NCI-H82 (cell line): Measurements from ENCODE around the gene BRF1.
"Not testable (repeated sequence)": the region's sequence is repeated elsewhere in the genome, so short reads cannot be mapped to it uniquely, and the experiment has no call there.

Source experiments
- DNase-seq: peaks from one replicate; lab custom pipeline; 2025; lab: John Stamatoyannopoulos, UW

BRF1 gene

DNA sequence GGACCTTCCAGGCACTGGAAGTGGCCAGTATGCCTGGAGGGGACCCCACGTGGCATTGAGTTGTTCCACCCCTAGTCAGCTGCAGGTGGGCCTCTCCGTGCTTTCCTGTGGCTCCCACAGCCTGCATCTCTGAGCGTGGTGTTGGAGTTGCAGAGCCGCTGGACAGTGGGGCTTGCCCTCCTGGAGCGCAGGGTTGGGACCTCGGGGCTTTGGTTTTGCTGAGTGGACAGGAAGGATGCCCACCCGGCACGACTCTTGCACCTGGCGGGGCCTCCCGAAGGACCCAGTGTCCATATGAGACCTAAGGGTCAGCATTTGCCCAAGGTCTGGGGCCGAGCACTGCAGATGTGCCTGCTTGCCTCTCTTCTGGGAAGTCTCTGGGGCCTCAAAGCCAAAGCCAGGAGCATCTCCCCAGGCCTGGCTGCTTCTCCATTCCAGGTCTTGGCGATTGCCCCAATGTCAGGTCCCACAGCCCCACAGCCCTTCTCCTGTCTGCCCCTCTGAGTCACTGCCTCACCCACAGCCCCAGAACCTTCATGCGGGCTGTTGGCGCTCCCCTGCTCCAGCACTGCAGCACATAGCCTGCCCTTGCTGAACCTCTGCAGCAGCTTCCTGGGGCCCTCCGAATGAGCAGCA lies 15.3 kb upstream of the BRF1 start:
- no peak for DNase-seq

DNA sequence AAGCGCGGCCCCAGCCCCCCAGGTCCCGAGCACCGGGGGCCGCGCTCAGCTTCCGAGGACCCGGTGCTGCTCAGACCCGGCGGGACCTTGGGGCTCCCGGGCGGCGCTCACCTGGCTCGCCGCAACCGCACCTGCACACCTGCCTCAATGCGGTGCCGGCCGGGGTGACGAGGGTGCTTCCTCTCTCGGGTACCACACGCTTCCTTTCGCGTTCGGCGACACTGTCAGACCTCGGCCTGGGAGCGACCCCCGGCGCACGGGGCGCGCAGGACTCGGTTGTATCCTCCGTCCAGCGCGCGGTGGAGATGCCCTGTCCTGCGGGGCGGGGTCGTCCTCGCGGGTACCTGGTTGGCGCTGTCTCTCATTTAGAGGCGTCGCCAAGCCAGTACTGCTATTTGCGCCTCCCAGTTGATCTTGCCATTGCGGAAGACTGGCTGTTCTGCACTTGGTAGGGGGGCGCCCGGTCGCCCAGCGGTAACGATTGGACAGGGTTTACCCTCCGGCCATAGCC lies 14.5 kb upstream of the BRF1 start:
- DNase-seq: peak; percentile 14

DNA sequence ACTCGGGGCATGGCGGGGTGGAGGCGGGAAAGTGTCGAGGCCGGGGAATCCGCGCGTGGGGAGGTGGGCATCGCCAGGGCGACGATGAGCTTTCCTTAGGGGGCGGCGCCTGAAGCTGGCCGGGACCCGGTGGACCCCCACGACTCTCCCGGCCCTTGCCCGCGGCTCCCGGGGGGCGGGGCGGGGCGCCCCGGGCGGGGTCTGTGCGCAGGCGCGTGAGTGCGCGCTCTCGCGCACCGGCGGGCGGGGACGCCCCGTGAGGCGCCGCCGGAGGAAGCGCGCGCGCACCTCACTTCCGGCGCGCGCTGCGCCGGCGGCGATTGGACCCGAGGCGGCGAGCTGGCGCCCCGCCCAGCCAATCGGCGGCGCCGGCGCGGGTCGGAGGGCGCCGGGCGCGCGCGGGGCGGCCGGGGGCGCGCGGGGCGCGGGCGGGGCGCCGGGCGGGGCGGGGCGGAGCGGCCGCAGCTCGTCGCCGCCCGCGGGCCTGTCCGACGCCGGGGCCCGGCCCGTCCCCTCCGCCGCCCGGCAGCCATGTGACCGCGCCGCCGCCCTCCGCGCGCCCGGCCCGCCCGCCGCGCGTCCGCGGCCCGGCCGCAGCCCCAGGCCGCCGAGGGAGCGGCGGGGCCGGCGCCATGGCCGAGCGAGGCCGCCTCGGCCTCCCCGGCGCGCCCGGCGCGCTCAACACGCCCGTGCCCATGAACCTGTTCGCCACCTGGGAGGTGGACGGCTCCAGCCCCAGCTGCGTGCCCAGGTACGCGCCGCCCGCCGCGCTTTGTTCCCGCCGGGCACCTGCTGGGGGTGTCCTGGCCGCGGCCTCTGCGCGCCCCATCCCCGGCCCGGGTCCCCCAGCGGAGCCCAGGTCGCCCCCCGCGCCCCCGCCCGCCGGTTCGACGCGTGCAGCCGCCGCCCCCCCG lies 13.7 kb upstream of the BRF1 start, which contains the start of gene PACS2:
Gene PACS2, plus strand, starts transcription at position 462 of the 914 bp plus-strand sequence. Its CDS starts 171 bp downstream, at position 633.
- peak; percentile 85 for DNase-seq

DNA sequence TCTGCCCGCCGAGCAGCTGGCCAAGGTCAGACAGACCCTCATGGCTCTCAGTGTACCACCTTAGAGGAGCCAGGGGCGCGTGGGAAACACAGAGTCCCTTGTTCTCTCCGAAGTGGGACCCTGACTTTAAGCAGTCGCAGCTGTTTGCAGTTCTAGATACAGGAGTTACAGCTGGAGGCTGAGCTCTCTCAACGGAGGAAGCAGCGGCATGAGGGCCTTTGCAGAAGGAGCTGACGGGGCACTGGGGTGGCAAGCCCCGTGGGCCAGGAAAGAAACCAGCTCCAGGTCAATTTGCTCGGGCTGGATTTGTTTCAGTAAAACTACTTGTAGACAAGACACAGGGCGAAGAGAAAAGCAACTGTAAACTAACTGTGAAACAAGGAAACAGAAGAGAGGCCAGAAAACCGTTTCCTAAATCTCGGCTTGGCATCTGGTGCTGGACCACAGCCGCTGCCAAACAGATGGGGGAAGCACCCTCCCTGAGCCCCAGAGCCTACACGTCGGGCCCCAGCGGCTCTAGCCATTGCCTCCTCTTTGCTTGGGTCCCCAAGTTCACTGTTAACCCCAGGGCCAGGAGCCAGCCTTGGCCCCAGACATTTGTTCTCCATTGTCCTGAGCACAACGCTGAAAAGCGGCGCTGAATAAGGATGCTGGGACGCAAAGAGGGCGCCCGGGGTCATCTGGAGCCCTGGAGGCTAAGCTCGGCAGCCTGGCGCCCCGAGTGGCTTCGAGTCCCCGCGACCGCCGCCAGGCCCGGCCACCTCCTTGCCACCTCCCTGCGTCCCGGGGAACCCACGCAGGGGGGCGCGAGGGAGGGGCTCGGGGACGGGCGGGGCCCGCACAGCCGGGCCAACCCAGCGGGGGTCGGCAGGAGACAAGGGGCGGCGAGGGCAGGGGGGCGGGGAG lies 12.8 kb upstream of the BRF1 start:
- DNase-seq: peak; percentile 54

DNA sequence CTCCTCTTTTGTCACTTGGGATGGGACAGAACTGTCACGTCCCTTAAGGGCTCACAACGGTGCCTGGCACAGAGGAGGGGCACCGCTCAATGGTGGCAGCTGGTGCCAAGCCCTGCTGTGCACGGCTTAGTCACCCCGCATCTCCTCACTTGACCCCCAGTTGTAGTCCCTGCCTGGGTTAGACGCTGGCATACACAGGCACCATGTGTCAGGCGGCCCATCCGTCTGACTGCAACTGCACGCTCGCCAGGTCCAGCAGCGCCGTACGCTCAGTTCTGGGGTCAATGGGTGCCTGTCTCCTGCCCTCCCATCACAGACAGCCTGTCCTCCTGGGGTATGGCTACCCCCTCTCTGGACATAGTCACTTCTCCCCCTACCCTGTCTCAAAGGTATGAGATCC lies 12.2 kb upstream of the BRF1 start:
- no peak for DNase-seq

DNA sequence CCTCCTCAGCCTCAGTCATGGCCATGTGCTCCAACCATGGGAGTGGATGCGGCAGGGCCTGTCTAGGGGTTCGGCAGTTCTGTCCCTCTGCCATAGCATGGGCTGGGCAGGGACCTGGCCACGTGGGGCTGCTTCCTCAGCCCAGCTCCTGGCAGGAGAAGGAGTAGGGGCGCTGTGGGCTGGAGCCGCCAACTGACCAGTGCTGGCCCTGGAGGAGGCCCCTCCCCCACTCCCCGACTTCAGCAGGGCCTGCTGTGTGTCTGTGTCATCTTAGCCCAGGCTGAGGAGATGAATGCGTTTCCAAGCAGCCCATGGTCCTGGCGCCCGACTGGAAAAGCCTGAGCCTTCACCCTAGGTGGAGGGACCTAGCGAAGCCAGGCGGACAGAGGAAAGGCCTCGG lies 11.0 kb upstream of the BRF1 start:
- no peak for DNase-seq

DNA sequence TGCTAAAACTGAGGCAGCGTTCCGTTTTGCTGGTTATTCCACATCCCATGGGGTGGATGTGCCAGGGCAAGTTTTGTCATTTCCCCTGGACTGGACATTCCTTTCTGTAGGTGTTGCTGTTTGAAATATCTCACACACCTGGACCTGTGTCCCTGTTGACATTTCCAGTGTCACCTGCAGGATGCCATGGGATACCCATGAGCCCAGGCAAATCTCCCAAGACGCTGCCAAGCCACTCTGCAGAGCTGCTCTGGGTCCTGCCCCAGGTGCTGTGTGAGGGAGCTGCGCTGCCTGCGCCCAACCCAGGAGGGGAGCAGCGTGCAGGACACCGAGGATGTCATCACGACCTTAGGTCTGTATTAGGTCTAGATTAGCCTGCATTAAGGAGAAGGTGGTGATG lies 8.6 kb upstream of the BRF1 start:
- no peak for DNase-seq

DNA sequence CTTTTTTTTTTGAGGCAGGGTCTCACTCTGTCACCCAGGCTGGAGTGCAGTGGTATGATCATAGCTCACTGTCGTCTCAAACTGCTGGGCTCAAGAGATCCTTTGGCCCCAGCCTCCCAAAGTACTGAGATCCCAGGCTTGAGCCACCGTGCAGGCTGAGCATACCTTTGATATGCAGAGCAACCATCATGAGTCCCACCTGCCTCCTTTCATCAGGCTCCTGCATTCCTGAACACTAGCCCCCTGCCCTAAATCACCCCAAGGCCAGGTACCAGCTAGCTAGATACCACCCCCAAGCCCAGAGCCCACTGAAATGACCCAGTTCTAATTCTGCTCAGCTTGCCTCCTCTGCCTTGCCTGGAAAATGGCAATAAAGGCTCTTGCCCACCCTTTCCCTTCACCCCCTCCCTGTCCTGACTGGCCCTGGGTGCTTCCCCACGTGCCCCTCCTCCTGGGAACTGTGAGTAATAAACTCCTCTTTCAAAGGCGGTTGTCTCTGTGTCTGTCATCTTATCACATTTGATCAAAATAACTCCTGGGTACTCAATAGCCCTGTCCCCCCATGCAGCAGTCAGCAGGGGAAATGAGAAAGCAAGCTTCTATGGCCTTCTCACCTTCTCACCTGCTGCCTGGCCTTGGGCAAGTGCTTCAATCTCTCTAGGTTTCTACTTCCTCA lies 6.4 kb upstream of the BRF1 start:
- no peak for DNase-seq

DNA sequence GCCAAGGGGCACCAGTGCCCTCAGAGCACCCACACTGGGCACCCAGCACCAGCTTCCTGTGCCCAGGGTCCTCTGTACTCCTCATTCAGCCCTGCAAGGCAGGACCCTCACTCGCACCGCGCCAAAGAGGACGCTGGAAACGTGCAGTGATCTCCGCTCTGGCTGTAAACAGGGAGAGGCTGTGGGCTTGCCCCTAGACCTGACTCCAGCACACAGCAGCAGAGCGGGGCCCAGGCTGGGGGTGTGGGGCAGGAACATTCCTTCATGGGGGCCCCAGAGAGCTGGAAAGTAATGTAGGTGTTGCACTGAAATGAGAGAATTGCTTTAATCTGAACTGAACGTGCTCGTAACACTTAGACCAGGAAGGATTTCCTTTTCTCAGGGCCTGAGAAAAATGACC lies 5.0 kb upstream of the BRF1 start:
- no peak for DNase-seq

DNA sequence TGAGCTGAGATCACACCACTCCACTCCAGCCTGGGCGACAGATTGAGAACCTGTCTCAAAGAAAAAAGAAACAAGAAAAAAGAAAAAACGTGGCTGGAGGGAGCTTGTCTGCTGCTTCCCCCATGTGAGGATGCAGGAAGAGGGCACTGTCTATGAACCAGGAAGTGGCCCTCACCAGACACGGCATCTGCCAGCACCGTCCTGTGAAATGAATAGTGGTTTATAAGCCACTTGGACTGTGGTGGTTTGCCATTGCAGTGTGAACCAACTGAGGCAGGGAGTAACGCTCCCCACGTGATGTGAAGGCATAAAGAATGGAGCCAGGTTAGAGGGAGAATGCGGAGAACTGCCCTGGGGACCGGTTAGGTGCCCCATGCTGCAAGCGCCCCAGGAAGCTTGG lies 4.5 kb upstream of the BRF1 start:
- DNase-seq: no peak

DNA sequence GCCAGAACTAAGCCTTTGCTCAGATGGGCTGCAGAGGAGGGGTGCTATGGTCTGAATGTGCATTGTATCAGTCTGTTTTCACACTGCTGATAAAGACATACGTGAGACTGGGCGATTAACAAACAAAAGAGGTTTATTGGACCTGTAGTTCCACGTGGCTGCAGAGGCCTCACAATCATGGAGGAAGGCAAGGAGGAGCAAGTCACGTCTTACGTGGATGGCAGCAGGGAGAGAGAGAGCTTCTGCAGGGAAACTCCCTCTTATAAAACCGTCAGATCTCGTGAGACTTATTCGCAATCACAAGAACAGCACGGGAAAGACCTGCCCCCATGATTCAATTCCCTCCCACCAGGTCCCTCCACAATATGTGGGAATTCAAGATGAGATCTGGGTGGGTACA lies 3.8 kb upstream of the BRF1 start:
- DNase-seq: no peak

DNA sequence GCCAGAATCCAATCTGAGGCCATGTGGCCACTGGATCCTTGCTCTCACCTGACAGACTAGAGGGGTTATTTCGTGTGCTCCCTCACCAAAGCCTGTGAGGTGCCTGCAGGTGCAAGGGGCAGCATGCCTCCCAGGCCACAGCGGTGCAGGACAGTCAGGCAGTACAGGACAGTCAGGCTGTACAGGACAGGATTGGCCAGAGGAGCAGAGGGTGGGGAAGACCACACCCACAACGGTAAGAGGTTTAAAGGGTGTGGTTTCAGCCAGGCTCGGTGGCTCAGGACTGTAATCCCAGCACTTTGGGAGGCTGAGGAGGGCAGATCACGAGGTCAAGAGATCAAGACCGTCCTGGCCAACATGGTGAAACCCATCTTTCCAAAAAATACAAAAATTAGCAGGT lies 3.1 kb upstream of the BRF1 start:
- DNase-seq: peak; percentile 57

DNA sequence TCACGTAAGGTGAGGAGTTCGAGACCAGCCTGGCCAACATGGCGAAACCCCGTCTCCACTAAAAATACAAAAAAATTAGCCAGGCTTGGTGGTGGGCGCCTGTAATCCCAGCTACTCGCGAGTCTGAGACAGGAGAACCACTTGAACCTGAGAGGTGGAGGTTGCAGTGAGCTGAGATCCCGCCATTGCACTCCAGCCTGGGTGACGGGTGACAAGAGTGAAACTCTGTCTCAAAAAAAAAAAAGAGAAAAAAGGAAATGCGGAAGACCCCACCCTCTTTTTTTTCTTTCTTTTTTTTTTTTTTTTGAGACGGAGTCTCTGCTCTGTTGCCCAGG lies 1.1 kb upstream of the BRF1 start:
- not testable (repeated sequence) for DNase-seq

DNA sequence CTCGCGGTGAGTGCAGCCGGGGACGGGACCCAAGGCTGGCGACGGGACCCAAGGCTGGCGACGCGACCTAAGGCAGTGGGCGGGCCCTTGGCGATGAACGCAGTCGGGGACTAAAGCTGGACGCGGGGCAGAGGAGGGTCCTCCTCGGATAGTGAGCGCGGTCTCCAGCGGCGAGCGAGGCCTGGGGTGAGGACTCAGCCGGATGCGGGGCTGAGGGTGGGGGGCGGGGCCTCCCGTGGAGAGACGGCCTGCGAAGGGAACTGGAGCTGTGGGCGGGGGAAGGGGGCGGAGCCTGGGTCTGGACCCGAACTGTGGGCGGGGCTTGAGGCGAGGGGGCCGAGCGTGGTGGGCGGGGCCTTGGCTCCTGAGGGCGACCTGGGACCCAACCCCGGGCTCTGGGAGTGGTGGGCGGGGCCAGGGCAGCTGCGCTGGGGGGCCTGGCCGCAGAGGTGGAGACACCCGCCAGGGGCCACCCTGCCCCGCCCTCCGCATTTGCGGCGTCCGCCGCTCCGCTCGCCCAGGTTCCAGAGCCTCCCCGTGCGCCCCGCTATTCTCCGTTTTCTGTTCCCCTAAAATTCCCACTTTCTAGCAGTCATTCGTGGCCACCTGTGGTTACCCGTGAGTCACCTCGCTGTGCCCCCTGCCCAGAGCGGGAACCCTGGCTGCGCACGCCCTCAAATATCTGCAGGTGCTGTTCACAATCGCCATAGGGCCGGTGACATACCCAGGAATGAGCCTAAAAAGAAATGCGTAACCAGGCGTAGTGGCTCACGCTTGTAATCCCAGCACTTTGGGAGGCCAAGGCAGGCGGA lies 508 bp upstream of the BRF1 start:
- peak; percentile 98 for DNase-seq

DNA sequence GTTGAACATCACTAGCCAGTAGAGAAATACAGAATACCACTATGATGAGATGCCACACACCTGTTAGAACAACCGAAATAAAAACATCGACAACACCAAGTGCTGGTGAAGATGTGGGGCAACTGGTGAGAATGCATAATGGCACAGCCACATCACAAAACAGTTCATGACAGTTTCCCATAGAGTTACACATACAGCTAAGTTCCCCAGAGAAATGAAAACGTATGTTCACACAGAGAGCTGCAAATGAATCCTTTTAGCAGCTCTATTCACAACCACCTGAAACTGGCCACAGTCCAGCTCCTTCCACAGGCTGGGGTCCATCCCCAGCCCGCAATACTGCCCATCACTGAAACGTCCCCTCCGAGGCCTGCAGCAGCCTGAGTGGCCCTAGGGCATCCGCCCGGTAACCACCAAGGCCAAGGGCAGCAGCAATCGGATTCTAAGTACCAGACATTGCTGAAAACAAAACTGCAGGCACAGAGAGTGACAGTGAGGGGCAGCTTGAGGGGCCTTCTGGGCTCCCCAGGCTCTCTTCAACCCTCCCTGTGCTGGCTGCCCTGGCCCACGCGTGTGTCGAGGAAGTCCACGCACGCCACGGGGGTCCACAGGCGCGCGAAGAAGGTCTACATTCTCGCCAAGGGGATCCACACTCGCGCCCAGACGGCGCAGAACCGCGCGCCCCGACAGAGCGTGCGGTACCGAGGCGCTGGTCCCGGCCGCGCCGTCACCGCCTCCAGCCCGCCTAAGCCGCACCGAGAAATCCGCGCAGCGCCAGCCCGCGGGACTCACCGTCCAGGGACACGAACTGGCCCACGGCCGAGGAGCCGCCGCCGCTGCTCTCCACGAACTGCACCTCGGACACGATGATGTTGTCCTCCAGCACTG lies 903 bp downstream of the BRF1 start:
- DNase-seq: peak; percentile 40

DNA sequence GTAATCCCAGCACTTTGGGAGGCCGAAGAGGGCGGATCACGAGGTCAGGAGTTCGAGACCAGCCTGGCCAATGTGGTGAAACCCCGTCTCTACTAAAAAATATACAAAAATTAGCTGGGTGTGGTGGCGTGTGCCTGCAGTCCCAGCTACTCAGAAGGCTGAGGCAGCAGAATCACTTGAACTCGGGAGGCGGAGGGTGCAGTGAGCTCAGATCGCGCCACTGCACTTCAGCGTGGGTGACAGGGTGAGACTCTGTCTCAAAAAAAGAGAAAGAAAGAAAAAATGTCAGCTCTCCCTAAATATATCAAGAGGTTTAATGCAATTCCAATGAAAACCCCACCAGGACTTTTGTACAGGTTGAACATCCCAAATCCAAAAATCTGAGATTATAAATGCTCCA lies 3.5 kb downstream of the BRF1 start:
- DNase-seq: not testable (repeated sequence)

DNA sequence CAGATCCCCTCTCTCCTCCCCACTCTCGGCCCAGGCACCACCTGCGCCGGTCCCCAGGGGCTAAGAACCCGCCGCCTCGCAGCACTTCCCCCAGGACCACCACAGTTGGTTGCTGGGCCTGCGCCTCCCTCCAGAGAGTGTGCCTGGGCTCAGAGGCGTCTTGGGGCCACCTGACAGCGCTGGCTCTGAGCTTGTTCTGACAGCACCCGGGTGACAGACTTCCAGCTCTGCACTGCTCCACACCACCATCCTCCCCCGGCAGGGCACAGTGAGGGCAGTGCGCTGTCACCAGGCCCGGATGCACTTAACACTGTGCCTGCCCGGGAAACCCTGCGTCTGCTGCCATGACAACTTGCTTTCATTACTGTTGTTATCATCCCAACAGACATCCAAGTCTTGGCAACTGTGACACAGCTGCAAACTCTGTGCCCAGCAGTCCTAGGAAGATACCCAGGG lies 6.6 kb downstream of the BRF1 start:
- no peak for DNase-seq

DNA sequence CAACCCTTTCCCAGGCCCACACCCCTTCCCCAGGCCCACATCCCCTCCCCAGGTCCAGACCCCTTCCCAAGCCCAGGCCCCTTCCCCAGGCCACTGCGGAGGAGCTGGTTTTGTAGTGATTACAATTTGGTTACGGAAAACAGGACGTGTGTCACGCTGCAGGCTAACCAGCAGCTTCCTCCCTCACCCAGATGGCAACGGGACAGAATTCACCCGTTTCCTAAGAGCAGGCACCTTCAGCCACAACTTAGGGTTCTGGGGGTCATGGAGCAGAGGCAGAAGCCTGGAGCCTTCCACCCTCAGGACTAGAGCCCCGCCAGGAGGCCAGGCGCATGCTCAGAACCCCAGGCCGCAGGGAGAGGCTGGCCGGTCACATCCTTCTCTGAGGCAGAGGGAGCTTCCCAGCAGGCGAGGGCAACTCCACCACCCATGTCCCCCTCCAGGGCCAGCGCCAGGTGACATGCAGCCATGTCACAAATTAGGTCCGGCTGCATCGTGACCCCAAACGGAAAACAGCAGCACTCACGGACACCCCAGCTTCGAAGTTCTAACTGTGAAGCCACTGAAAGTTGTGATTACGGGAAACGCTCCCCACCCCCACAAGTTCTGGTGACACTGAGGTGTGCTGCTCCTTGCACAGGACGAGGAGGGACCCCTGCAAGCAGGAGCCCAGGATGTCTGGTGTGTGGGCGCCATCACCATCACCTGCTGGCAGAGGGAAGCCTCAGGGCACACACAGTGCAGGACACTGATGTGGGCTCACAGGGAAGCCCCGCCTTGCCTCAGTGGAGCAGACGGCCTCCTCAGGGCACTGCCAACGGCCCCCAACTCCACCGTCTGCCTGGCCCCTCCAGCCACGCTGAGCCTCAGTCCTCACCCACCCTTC lies 7.7 kb downstream of the BRF1 start:
- no peak for DNase-seq
